Neuronal stem cell (in vitro differentiated cells): Measurements from ENCODE around the gene KRT15.

ENCODE experiments used
- DNase-seq: peaks from one replicate; pipeline ENCODE4 v3.0.0-alpha.2; 2013; ENCODE audit warnings: low spot score
- H2AFZ ChIP-seq: one replicate; pipeline ENCODE4 v1.6.1; 2013; ENCODE audit warnings: mild to moderate bottlenecking, low read length, inconsistent platforms
- H2AK5ac ChIP-seq: 2 replicates; pipeline ENCODE4 v1.6.1; 2013; ENCODE audit warnings: low read depth, mild to moderate bottlenecking, inconsistent platforms, low read length, moderate library complexity, mixed read lengths
- H2BK120ac ChIP-seq: 2 replicates; pipeline ENCODE4 v1.6.1; 2013; ENCODE audit warnings: low read depth, mild to moderate bottlenecking, inconsistent platforms, low read length, moderate library complexity, mixed read lengths
- H2BK12ac ChIP-seq: one replicate; pipeline ENCODE4 v1.6.1; 2013; ENCODE audit warnings: low read length, inconsistent platforms
- H2BK15ac ChIP-seq: 2 replicates; pipeline ENCODE4 v1.6.1; 2013; ENCODE audit warnings: mild to moderate bottlenecking, low read length, inconsistent platforms, mixed read lengths
- H2BK5ac ChIP-seq: one replicate; pipeline ENCODE4 v1.6.1; 2013; ENCODE audit warnings: inconsistent platforms, mild to moderate bottlenecking, low read length, moderate library complexity
- H3K14ac ChIP-seq: one replicate; pipeline ENCODE4 v1.6.1; 2013; ENCODE audit warnings: low read length, inconsistent platforms
- H3K18ac ChIP-seq: 2 replicates; pipeline ENCODE4 v1.6.1; 2013; ENCODE audit warnings: low read length, inconsistent platforms
- H3K23ac ChIP-seq: 2 replicates; pipeline ENCODE4 v1.6.1; 2013; ENCODE audit warnings: low read depth, mild to moderate bottlenecking, mixed read lengths, low read length, inconsistent platforms; ENCODE audit not compliant: poor library complexity
- H3K27ac ChIP-seq: replicated peaks from 3 replicates; pipeline ENCODE4 v1.5.1; 2013; ENCODE audit warnings: low read length, inconsistent platforms
- H3K27me3 ChIP-seq, 3 experiments: 2 replicates each; pipeline ENCODE4 v1.6.1; 2013; ENCODE audit warnings: low read length in 3 of 3, mild to moderate bottlenecking in 2 of 3, inconsistent platforms in 1 of 3, low read depth in 1 of 3, mixed read lengths in 1 of 3, moderate library complexity in 1 of 3; ENCODE audit not compliant: control insufficient read depth in 3 of 3, insufficient read depth in 3 of 3
- H3K36me3 ChIP-seq, 2 donors: replicated peaks in 1 of 2; 2 replicates each; pipeline ENCODE4 v1.6.1; 2013; ENCODE audit warnings: low read length in 2 of 2; ENCODE audit not compliant: control insufficient read depth in 2 of 2, insufficient read depth in 2 of 2
- H3K4ac ChIP-seq: 2 replicates; pipeline ENCODE4 v1.6.1; 2013; ENCODE audit warnings: inconsistent platforms, mild to moderate bottlenecking, low read length, moderate library complexity
- H3K4me1 ChIP-seq, 2 donors: 1 replicate in 1 of 2; 2 replicates in 1 of 2; pipeline ENCODE4 v1.6.1; 2013; ENCODE audit warnings: low read length in 2 of 2, low read depth in 1 of 2; ENCODE audit not compliant: control insufficient read depth in 2 of 2, insufficient read depth in 1 of 2
- H3K4me2 ChIP-seq: one replicate; pipeline ENCODE4 v1.6.1; 2013; ENCODE audit warnings: mild to moderate bottlenecking, low read length, inconsistent platforms; ENCODE audit not compliant: insufficient read depth, poor library complexity, severe bottlenecking
- H3K4me3 ChIP-seq, 2 donors: 2 replicates each; pipeline ENCODE4 v1.5.1; 2013; ENCODE audit warnings: low read length in 2 of 2, mild to moderate bottlenecking in 2 of 2, inconsistent platforms in 1 of 2, moderate library complexity in 1 of 2
- H3K79me1 ChIP-seq: one replicate; pipeline ENCODE4 v1.6.1; 2013; ENCODE audit warnings: low read depth, mild to moderate bottlenecking, inconsistent platforms, low read length, moderate library complexity
- H3K9ac ChIP-seq: one replicate; pipeline ENCODE4 v1.6.1; 2013; ENCODE audit warnings: mild to moderate bottlenecking, low read depth, low read length, inconsistent platforms; ENCODE audit not compliant: poor library complexity
- H3K9me3 ChIP-seq, 2 donors: replicated peaks in 1 of 2; 2 replicates each; pipeline versions ENCODE3 to v1.6.1; 2013; ENCODE audit warnings: low read length in 2 of 2, mild to moderate bottlenecking in 2 of 2, inconsistent platforms in 1 of 2, low read depth in 1 of 2, mixed read lengths in 1 of 2, moderate library complexity in 1 of 2; ENCODE audit not compliant: control insufficient read depth in 2 of 2, insufficient read depth in 1 of 2
- H4K8ac ChIP-seq: one replicate; pipeline ENCODE4 v1.6.1; 2013; ENCODE audit warnings: low read depth, mild to moderate bottlenecking, inconsistent platforms, low read length, moderate library complexity
- H4K91ac ChIP-seq: one replicate; pipeline ENCODE4 v1.6.1; 2013; ENCODE audit warnings: low read length, low read depth, mild to moderate bottlenecking, inconsistent platforms; ENCODE audit not compliant: poor library complexity
- WGBS, 2 donors: extraction: QIAGEN DNeasy Blood & Tissue Kit; methylation state at CpG; one replicate each; pipeline ENCODE4 v1.1.7; 2013; ENCODE audit warnings: missing lambda C conversion rate in 2 of 2, mixed read lengths in 1 of 2; ENCODE audit not compliant: insufficient read length in 2 of 2, insufficient replicate concordance in 1 of 2; ENCODE audit errors: extremely low coverage in 2 of 2; 5-methylcytosine and 5-hydroxymethylcytosine counted together

KRT15 gene

GRCh38 chr17:41537614-41537954 lies 18.9 kb upstream of the KRT15 start:
- no peaks in the 10 kb centered on the region for H3K79me1 ChIP-seq
- H3K4me3 ChIP-seq: no peak overlapping the region
- H3K9ac ChIP-seq: no peak overlapping the region
- DNase-seq: no peak
- no peaks in the 10 kb centered on the region for H3K36me3 ChIP-seq
- WGBS, 2 donors: no CpG with 5 or more reads among the region's 7 CpGs
- no peak overlapping the region for H2BK12ac ChIP-seq
- no peak overlapping the region for H4K91ac ChIP-seq
- no peak overlapping the region for H3K4me2 ChIP-seq
- peak overlapping the region; percentile 59 for H2BK15ac ChIP-seq
- H3K9me3 ChIP-seq: peaks cover 0 to 2% of the 10 kb centered on the region in 2 donors
- peaks cover 0 to 5% (median 0%) of the 10 kb centered on the region in 3 experiments for H3K27me3 ChIP-seq
- peak overlapping the region; percentile 20 for H2BK5ac ChIP-seq
- no peak overlapping the region for H3K4ac ChIP-seq
- peak overlapping the region; percentile 48 for H2AK5ac ChIP-seq
- no peak overlapping the region for H2AFZ ChIP-seq
- no peak overlapping the region for H3K14ac ChIP-seq
- peak overlapping the region; percentile 60 for H3K18ac ChIP-seq
- H3K4me1 ChIP-seq: peaks cover 0 to 12% of the 10 kb centered on the region in 2 donors
- H2BK120ac ChIP-seq: no peak overlapping the region
- H4K8ac ChIP-seq: no peak overlapping the region
- H3K27ac ChIP-seq: no peak overlapping the region
- no peak overlapping the region for H3K23ac ChIP-seq

- no peak overlapping the region for H2BK12ac ChIP-seq
- H3K4me1 ChIP-seq: peaks cover 0 to 12% of the 10 kb centered on the region in 2 donors
- no peaks in the 10 kb centered on the region for H3K79me1 ChIP-seq
- WGBS, 2 donors: no CpG with 5 or more reads among the region's 7 CpGs
- H2BK15ac ChIP-seq: peak overlapping the region; percentile 59
- peaks cover 0 to 2% of the 10 kb centered on the region in 2 donors for H3K9me3 ChIP-seq
- H3K23ac ChIP-seq: no peak overlapping the region
- H3K4me2 ChIP-seq: no peak overlapping the region
- DNase-seq: no peak
- peak overlapping the region; percentile 25 for H3K18ac ChIP-seq
- H3K27ac ChIP-seq: no peak overlapping the region
- no peak overlapping the region for H3K4ac ChIP-seq
- H3K9ac ChIP-seq: peak overlapping the region; percentile 9
- no peak overlapping the region for H2BK120ac ChIP-seq
- no peak overlapping the region for H3K14ac ChIP-seq
- H3K27me3 ChIP-seq: peaks cover 0 to 9% (median 0%) of the 10 kb centered on the region in 3 experiments
- no peak overlapping the region for H2AFZ ChIP-seq
- no peaks in the 10 kb centered on the region for H3K36me3 ChIP-seq
- H2BK5ac ChIP-seq: peak overlapping the region; percentile 20
- no peak overlapping the region for H3K4me3 ChIP-seq
- H4K91ac ChIP-seq: no peak overlapping the region
- peak overlapping the region; percentile 48 for H2AK5ac ChIP-seq
- H4K8ac ChIP-seq: no peak overlapping the region
These were observed 18.3 kb upstream of the KRT15 start for GRCh38 chr17:41536741-41537613.

- no peak overlapping the region for H2AFZ ChIP-seq
- peak overlapping the region; percentile 57 for H4K91ac ChIP-seq
- H3K9ac ChIP-seq: peak overlapping the region; percentile 2
- no CpG with 5 or more reads among the region's 15 CpGs for WGBS, 2 donors
- DNase-seq: no peak
- H3K27me3 ChIP-seq: peaks cover 0 to 16% (median 0%) of the 10 kb centered on the region in 3 experiments
- no peak overlapping the region for H3K27ac ChIP-seq
- no peaks in the 10 kb centered on the region for H3K36me3 ChIP-seq
- H3K4me1 ChIP-seq: peaks cover 0 to 12% of the 10 kb centered on the region in 2 donors
- no peak overlapping the region for H3K4me2 ChIP-seq
- H2BK120ac ChIP-seq: no peak overlapping the region
- no peak overlapping the region for H3K4me3 ChIP-seq
- no peaks in the 10 kb centered on the region for H3K9me3 ChIP-seq
- H2BK5ac ChIP-seq: no peak overlapping the region
- H3K14ac ChIP-seq: peak overlapping the region; percentile 9
- peak overlapping the region; percentile 4 for H2AK5ac ChIP-seq
- peak overlapping the region; percentile 84 for H3K18ac ChIP-seq
- peak overlapping the region; percentile 7 for H2BK12ac ChIP-seq
- H3K79me1 ChIP-seq: no peaks in the 10 kb centered on the region
- H3K23ac ChIP-seq: no peak overlapping the region
- H3K4ac ChIP-seq: no peak overlapping the region
- H4K8ac ChIP-seq: no peak overlapping the region
- H2BK15ac ChIP-seq: peak overlapping the region; percentile 50
These were observed 17.2 kb upstream of the KRT15 start for GRCh38 chr17:41535764-41536481.
